RPMI8226 (cell line): Measurements from ENCODE around the gene SPC25.
"Not testable (repeated sequence)": the region's sequence is repeated elsewhere in the genome, so short reads cannot be mapped to it uniquely, and the experiment has no call there.

ENCODE experiments used
- DNase-seq: peaks from one replicate; pipeline ENCODE4 v3.0.0-alpha.2; 2015

Gene SPC25

DNA sequence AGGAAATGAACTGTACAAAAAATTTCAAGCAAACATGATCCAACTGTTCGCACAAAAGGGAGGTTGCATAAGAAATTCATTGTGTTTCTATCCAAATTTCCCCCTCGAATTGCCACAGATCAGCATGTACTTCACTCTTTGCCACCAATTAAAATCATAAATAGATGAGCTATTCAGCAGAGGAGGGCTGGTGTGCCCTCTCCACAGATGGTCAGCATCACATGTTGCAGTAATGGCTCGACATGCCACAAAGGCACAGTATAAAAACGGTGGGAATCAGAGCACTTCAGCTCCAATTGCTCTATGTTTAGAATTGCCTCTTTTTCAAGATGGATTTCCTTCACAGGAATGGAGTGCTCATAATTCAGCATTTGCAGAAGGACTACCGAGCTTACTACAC is 10.8 kb upstream of the SPC25 start, which contains the start of gene G6PC2:
TSS of gene G6PC2 (plus strand) at position 289 of the 400 bp plus-strand sequence. CDS start at position 330, 41 bp downstream.
- no peak for DNase-seq

DNA sequence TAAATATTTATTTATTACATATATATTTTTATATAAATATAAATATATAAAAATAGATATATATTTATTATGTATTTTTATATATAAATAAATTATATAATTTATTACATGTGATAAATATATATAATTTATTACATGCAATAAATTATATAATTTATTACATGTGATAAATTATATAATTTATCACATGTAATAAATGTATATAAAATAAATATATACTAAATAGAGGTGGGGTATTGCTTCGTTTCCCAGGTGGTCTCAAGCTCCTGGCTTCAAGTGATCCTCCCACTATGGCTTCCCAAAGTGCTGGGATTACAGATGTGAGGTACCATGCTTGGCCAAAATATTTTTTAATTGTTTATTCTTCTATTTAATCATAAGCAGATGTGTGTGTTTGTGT is 7.2 kb upstream of the SPC25 start:
- no peak for DNase-seq

DNA sequence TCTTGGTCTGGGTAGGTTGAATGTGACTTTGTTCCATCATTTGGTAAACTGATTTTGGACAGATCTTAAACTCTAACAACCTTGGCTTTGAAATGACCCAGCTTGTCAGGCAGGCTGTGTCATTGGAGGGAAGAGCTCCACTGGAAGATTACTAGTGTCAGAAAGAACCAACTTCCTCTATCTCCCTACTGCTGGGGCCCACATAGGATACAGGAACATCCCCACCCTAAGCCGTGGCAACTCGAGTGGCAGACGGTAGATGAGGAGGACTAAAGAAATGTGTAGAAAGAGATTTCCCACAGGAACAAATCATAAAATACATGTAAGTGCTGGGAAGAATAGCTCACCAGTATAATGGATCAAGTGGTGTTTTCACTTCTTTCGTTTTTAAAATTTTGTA is 6.6 kb upstream of the SPC25 start:
- DNase-seq, result no peak

DNA sequence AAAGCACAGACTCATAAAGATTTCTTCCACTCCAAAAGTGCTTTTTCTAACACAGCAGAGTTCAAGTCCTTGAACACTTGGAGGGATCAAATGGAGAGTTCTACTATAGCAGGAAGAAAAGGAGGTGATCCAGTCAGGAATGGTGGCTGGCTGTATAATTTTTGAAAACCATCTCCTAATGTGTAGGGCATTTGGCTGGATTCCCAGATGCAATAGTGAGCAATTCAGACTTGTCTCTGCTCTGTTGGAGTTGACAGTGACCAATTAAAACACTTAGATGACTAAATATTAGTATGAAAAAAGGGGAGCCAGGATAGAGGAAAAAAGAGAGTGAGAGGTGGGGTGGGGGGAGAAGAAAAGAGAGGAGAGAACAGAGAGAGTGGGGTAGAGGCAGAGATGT is 5.5 kb upstream of the SPC25 start:
- DNase-seq, result no peak

DNA sequence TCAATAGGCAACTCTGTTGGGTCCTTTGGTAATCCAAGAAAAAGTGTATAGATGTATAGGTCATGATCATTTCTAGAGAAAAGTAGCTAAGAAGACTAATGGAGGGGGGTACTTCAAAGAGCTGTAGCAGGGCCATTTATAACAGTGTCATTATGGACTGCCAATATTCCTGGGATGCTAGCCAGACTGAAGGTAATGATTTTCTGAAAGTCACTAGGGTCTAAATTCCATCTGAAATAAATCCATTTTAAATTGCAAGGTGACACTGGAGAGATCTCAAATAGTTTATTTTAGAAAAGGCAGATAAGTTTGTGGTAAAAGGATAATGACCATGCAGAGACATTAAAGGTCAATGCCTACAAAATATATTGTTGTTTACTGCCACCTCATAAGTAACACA is 4.5 kb upstream of the SPC25 start:
- DNase-seq, result no peak

DNA sequence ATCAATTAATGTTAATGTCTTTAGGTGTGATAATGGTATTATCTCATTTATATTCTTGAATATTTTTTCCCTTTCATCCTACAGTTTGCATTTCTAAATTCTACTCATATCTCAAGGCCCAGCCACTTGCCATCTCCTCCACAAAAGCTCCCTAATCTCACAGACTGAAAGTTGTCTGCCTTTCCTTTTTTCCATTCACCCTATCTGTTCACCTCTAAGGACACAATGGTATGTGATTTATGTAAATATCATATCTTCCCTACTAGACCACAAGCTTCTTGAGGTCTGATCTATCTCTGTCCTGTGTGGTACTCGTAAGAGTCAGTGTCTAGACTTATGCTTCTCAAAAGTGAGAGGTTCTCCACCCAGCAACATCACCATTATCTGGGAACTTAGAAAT is 3.9 kb upstream of the SPC25 start:
- DNase-seq, result no peak

DNA sequence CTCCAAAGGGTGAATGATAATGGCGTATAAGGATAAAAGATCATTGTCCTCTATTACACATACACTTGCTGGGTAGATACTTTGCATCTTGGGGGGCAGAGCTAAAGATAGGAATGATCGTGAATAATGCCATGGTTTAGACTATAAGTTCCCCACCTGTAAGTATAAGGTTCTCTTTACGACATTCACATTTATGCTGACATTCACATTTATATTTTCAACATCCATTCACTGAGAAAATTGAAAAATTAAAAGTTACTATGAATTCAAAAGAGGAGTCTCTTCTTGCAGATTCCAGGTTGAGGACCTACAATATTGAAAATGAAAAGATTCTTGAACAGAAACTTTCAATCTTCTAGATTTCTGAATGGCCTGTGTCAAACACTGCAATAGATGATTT is 2.1 kb upstream of the SPC25 start:
- no peak for DNase-seq

DNA sequence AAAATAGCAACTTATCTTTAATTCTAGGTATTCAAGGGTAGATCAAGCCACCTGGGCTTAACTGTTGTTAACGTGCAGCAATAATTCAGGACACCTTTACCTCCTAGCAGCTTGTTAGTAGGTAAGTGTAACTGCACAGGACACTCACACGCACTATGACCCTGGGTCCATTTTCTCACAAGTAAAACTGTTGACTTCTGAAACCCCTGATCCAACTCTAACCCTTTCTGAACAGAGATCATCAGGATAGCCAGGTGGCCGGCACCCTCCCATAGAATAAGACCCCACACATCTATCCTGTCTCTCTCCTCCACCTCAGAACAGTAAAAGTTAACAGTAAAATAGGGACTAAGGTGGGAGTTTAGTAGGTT is 610 bp downstream of the SPC25 start:
- no peak for DNase-seq

DNA sequence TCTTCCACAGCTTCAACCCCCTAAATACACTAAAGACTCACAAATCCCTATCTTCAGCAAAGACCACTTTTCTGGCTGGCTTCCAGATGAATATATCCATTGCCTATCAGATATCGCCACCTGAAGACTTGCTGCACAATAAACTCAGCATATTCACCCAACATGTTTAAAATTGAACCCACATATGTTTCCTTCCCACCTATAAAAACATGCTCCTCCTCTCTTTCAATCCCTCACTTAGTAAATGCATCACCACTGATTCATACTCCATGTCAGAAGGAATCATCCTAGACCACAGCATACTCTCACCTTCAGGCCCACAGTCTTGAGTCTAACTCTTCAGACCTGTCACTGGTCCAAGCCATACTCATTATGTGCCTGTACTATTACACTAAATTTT is 5.3 kb downstream of the SPC25 start:
- DNase-seq, result no peak

DNA sequence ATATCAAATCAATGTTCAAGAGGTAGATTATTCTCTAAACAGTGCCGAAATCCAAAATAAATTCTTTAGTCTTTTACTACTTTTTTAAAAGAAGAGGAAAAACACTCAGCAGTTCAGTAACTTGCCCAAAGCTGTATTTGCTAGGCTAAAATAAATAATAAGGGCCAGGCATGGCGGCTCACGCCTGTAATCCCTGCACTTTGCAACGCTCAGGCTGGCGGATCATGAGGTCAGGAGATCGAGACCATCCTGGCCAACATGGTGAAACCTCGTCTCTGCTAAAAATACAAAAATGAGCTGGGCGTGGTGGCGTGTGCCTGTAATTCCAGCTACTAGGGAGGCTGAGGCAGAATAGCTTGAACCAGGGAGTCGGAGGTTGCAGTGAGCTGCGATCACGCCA is 8.1 kb downstream of the SPC25 start:
- not testable (repeated sequence) for DNase-seq

DNA sequence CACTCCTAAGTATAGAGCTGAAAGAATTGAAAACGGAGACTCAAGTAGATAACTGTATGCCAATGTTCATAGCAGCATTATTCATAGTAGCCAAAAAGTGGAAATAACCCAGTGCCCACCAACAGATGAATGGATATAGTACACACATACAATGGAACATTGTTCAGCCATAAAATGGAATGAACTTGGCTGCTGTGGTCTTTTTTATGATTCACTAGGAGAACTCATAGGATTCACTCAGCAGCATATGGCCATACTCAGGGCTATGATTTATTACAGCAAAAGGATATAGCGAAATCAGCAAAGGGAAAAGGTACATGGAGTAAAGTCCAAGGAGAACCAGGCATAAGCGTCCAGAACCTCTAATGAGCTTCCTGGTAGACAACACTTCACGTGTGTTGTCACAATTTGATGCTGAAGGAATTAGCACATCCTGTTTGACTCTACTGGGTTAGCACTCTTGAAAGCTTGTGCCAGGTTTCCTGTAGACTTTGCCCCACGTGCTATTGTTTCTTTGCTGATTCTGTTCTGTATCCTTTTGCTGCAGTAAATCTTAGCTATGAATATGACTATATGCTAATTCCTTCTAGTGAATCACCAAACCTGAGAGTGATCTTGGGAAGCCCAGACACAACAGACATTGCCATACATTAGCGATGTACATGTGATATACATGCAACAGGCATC is 15.7 kb downstream of the SPC25 start:
- no peak for DNase-seq

DNA sequence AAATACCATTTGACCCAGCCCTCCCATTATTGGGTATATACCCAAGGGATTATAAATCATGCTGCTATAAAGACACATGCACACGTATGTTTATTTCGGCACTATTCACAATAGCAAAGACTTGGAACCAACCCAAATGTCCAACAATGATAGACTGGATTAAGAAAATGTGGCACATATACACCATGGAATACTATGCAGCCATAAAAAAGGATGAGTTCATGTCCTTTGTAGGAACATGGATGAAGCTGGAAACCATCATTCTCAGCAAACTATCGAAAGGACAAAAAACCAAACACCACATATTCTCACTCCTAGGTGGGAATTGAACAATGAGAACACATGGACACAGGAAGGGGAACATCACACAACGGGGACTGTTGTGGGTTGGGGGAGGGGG is 19.4 kb downstream of the SPC25 start:
- DNase-seq, result not testable (repeated sequence)

DNA sequence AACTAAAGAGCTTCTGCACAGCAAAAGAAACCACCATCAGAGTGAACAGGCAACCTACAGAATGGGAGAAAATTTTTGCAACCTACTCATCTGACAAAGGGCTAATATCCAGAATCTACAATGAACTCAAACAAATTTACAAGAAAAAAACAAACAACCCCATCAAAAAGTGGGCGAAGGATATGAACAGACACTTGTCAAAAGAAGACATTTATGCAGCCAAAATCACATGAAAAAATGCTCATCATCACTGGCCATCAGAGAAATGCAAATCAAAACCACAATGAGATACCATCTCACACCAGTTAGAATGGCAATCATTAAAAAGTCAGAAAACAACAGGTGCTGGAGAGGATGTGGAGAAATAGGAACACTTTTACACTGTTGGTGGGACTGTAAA is 19.9 kb downstream of the SPC25 start:
- DNase-seq, result not testable (repeated sequence)

DNA sequence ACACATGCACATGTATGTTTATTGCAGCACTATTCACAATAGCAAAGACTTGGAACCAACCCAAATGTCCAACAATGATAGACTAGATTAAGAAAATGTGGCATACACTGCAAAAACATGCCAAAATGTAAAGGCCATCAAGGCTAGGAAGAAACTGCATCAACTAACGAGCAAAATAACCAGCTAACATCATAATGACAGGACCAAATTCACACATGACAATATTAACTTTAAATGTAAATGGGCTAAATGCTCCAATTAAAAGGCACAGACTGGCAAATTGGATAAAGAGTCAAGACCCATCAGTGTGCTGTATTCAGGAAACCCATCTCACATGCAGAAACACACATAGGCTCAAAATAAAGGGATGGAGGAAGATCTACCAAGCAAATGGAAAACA is 23.1 kb downstream of the SPC25 start:
- DNase-seq, result not testable (repeated sequence)

DNA sequence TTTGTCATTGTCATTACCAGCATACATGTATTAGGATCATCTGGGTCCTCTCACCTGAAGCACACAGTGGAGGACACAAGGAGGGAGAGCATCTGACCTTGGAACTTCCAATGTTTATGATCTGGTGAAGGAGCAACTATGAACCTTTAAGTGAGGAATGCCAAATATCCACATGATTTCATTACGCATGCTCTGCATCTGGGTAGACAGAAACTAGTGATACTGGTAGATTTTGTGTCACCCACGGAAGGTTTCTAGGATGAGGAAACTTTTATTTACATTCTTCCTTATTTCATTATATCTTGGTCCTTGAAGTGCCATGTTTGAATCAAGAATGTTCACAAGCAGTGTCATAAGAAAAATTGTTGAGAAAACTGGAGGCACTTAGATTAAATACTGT is 32.1 kb downstream of the SPC25 start:
- DNase-seq, result no peak

DNA sequence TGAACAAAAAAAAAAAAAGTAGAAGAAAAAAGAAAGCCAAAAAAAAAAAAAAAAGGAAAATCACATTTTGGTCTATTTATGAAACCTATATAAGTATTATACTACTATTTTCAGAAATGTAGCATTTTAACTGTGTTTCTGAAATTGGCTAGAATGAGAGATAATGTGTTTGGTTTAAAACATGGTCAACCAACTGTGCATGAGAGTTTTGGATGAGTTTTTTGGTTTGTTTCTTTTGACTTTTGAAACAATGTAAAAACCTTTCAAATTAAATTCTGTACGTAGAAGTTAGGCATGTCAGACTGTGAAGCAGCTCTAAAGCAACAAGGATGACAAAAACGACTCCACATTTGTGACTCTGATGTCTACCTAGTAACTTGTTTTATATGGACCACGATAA is 34.6 kb downstream of the SPC25 start:
- DNase-seq, result no peak

DNA sequence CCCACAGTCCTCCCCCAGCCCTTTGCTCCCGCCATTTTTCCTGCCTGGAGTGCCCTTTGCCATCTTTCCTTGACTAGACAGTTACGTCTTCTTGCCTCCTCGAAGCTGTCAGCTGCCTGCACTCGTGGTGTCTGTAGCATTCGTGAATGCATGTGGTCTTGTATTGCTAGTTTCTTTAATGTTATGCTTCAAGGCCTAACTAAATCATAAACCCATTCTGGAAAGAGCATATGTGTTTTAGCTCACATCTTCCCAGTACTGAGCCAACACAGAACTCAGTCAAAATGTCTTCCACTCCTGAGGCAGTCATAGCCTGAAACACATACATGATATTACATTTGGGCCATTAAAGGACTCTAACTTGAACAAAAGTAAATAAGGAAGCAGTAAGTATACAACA is 35.6 kb downstream of the SPC25 start:
- no peak for DNase-seq

DNA sequence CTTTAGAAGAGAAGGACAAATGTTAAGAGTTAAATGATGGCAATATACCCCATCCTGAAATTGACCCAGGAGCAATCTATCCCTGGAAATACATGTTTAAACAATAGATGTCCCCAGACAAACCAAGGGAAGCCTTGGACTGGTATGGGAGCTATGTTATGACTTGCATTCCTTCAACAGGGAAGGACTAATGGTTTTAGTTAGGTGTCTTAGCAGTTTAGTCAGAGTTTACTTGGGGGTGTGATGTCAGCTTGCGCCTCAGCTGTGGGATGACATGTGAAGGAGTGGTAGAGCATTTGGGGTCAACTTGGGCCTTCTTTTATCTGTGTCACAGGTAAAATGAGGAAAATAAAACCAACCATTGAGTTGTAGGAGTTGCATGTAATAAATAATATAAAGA is 36.8 kb downstream of the SPC25 start:
- DNase-seq, result no peak

DNA sequence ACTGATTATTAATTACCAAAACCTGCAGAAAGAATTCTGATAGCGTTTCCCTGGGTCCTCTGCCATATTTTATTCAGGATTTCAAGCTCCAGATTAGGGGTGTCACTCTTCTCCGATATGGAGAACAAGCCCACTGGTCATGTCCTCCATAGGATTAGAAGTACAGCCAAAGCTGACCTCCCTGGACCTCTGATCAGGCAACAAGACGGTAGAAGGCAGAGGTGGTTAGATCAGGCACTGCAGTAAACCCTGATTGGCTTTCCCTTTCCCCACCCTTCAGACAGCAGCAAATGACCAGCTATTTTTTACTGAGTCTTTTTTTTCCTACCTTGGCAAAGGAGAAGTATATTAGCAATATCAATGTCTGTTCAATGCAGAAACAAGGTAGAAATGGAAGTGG is 37.7 kb downstream of the SPC25 start:
- no peak for DNase-seq

DNA sequence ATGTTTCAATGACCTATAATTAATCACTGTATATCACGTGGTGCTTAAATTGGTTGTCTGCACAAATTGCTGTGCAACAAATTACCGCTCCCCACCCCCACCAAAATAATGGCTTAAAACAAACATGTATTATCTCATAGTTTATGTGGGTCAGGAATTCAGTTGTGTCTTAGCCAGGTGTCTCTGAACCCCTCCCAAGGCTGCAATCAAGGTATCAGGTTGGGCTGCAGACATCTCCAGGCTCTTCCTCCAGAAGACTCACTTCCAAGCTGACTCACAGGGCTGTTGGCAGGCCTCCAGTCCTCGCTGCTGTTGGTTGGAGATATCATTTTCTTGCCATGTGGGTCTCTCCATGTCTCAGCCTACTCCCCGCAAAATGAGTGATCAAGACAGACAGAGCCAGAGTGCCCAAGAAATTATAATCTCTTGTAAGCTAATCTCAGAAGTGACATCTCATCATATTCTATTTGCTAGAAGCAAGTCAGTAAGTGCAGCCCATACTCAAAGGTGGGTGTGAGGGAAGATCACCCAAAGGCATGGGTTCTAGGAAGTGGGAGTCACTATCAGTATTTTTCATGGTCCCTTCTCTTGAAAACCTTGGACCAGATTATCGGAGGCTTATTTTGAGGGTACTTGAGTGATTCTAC is 38.4 kb downstream of the SPC25 start:
- no peak for DNase-seq

DNA sequence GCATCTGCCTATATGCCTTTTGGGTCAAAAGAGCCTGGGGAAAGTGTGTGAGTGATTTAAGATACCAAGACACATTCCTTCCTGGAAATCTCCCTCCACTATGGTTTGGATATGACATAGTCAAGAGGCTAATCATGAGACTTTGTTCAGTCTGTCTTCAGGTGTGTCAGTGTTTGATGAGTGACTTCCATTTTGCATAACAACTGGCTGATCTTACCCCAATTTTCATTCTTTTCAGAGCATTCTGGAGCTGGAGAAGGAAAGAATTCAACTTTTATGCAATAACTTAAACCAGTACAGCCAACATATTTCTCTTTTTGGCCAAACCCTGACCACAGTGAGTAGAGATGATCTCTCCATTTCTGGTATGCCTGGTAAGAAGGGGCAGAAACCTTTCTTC is 39.4 kb downstream of the SPC25 start:
- no peak for DNase-seq

DNA sequence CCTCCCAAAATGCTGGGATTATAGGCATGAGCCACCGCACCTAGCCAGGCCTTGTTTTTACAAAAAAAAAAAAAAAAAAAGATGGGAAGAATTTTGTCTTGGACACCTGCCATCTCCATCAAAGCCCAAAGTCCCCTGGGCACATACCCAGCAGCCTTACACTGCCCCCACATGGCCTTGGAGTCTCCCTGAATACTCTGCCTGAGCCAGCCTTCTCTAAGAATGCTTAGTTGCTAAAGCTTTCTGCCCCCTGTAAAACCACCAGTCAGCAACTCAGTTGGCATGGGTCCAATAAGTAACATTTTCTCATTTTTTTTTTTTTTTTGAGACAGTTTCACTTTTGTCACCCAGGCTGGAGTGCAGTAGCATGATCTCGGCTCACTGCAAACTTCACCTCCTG is 40.6 kb downstream of the SPC25 start:
- peak; percentile 90 for DNase-seq

DNA sequence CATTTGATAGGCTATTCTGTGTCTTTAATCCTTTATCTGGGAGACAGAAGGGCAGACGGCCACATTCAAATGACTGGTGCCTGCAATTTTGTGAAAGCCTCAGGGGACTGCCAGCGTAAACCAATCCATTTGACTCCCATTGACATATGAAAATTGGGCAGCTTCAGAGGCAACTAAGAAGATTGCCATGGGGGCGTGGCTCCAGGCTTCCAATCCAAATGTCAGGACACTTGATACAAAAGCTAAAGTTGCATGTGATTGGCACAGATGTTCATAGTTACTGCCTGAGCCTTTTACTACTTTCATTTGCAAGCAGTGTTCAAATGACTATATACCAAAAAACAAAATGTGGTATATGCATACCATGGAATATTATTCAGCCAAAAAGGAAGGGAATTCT is 42.0 kb downstream of the SPC25 start:
- no peak for DNase-seq

DNA sequence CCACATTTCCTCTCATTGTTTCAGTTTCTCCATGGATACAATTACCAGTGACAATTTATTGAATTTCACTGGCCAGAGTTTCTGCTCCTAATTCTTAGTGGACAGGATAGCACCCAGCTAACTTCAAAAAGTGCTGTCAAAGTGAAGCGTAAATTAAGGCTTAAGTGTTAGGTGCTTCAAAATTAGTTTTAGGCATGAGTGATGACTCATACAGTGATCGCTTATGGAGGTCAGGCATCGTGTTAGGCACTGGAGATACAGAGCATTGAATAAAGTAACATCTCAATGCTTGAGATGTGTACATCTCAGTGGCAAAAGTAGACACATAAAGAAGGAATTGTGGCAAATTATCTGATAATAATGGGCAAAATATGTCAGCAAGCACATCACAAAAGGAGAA is 47.0 kb downstream of the SPC25 start:
- DNase-seq, result no peak

DNA sequence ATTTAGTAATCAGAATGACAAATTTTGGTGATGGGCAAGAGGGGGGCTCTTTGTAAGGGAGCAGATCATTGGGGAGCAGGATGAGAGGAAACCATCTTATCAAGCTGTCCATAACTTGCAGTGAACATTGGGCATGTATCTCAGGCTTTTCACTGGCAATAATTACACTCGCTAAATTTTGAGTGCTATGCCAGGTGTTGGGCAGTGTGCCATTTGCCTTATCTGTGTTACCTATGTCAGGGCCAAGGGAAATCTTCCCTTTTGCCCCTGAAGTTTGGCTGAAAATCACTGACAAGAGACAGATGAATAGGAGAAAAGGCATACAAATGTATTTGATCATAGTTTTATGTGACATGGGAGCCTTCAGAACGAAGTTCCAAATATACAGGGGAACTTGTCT is 48.8 kb downstream of the SPC25 start:
- no peak for DNase-seq
